ENCODE measurements around the gene ZNF433.

ZNF433 gene

DNA sequence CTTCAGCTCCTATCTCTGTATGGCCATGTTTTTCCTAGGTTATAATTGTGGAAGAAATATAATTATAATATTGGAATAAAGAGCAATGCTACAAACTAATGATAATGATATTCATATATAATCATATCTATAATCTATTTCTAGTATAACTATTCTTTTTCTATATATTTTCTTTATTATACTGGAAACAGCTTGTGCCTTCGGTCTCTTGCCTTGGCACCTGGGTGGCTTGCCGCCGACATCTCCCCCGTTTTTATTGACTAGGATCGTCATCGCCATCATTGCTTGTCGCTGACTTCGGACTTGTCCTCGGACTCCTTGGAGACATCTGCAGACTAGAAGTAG is 46.4 kb downstream of the ZNF433 start:
- DNase-seq (ENCODE audit: low read depth in 2 of 2): no peak

DNA sequence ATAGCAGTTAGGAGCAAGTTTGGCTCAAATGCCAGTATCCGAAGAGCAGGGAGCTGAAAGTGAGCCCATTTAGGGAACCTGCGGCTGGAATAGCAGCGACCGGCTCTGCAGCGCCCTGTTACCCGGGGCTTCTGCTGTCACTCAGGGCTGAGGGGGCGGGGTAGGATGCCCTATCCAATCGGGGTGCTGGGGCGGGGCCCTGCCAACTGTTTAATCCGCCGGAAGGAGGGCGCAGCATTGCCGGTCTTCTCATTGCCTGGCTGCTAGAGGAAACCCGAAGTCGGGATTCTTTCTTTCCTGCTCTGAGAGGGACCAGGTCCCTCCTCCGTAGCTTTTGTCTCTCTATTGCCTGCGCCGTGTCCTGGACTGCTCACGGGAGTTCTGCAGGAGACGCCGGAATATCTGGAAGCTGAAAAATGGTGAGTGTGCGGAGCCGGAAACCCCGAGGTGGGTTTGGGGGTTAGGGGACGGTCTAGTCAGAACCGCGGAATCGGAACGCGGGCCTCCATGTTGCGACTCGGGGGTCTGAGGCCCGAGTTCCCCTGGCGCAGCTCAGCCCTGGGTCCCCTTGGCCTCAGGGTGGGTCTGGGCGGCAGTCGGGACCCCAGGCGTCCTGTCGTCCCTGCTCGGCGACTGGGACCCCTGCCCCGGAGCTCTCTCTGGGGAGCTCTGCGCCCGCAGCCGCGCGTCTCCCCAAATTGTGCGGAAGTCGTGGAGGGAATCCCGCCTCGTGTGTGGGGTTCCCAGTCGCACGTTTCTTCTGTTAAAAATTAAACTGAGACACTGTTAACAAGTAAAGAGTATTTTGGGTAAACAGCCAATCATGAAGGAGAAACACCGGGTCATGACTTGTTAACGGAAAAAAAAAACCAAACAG is 47.8 kb downstream of the ZNF433 start:
- DNase-seq (ENCODE audit: low read depth in 2 of 2): peak; percentile 67 to 87

DNA sequence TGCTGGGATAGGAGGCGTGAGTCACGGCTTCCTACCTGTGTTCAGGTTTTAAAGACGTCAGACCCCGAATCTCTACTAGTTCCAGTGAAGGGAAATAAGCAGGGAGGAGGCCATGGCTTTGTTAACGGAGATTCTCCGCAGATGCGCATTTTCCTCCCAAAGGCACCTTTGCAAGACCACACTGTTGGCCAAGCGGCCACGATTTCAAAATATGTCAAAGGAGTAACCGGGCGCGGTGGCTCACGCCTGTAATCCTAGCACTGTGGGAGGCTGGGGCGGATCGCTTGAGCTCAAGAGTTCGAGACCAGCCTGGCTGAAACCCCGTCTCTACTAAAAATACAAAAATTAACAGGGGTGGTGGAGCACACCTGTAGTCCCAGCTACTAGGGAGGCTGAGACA is 48.7 kb downstream of the ZNF433 start:
- DNase-seq (ENCODE audit: low read depth in 2 of 2): no peak

DNA sequence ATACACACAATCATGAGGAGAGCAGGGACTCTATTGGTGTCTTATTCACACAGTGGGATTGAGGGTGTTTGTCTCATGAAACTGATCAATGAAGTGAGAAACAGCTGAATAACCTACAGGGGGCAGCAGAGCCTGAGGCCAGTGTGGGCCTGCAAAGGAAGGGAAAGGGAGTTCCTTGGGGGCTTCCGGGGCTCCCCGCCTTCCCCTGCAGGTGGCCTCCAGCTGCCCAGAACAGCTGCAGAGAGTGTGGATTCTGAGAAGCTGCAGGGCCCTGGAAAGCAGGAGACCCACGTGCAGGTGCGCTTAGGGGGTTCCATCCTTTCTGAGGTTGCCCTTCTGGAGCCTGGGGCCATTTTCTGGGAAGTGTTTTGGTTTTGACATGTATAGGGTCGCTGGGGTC is 50.5 kb downstream of the ZNF433 start:
- no peak for DNase-seq (ENCODE audit: low read depth in 2 of 2)

DNA sequence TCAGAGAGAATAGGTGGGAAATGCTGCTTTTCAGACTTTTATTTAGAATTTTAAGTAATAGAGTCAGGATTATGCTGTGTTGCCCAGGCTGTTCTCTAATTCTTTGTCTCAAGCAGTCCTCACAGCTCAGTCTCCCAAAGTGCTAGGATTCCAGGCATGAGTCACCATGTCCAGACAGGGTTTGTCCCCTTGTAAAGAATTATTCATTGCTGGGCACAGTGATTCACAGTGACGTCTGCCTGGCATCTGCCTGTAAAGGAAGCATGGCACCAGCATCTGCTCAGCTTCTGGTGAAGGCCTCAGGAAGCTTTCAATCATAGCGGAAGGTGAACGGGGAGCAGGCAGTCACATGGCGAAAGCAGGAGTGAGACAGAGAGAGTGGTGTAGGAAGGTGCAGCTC is 53.0 kb downstream of the ZNF433 start:
- DNase-seq (ENCODE audit: low read depth in 2 of 2): no peak

DNA sequence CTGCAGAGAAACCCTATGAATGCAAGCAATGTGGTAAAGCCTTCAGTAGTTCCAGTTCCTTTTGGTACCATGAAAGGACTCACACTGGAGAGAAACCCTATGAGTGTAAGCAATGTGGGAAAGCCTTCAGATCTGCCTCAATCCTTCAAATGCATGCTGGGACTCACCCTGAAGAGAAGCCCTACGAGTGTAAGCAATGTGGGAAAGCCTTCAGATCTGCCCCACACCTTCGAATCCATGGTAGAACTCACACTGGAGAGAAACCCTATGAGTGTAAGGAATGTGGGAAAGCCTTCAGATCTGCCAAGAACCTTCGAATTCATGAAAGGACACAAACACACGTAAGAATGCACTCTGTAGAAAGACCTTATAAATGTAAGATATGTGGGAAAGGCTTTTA is 56.0 kb downstream of the ZNF433 start:
- DNase-seq (ENCODE audit: low read depth in 2 of 2): no peak

DNA sequence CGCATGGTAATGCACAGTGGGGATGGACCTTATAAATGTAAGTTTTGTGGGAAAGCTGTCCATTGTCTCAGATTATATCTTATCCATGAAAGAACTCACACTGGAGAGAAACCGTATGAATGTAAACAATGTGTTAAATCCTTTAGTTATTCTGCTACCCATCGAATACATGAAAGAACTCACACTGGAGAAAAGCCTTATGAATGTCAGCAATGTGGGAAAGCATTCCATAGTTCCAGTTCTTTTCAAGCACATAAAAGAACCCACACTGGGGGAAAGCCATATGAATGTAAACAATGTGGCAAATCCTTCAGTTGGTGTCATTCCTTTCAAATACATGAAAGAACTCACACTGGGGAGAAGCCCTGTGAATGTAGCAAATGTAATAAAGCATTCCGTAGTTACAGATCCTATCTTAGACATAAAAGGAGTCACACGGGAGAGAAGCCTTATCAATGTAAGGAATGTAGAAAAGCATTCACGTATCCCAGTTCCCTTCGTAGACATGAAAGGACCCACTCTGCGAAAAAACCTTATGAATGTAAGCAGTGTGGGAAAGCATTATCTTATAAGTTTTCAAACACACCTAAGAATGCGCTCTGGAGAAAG is 56.9 kb downstream of the ZNF433 start:
- DNase-seq (ENCODE audit: low read depth in 2 of 2): no peak

DNA sequence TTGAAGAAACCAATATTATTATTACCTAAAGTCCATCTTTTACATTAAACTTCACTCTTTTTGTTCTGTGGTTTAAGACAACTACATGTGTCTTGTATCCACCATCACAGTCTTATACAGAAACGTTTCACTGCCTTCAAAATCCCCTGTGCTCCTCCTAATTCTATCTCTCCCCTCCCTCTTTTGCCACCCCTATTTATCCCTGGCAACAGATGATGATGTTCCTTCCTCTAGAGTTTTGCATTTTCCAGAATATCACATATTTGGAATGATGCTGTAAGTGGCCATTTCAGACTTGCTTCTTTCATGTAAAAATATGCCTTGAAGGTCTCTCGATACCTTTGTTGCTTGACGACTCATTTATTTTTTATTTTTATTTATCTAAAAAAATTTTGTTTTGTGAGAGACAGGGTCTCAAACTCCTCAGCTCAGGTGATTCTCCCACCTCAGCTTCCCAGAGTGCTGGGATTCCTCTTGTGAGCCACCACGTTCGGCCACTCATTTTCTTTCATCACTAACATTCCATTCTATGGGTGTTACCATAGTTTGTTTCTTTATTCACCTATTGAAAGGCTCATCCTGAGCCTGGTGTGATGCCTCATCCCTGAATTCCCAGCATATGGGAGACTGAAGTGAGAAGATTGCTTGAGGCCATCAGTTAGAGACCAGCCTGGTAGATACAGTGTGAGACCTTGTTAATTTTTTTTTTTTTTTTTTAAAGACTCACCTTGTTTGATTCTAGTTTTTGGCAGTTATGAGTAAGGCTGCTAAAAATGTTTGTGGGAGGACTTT is 62.3 kb downstream of the ZNF433 start:
- DNase-seq (ENCODE audit: low read depth in 2 of 2): no peak

DNA sequence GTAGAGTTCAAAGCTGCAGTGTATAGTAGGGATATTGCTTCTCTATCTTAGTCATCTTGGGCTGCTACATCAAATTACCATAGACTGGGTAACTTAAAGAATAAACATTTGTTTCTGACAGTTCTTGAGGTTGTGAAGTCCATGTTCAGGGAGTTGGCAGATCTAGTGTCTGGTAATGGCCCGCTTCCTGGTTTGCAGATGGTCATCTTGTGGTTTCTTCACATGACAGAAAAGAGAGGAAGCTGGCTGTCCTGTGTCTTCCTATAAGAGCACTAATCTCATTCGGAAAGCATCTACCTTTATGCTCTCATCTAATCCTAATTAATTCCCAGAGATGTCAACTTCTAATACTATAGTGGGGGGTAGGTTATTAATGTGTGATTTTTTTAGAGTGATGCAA is 64.4 kb downstream of the ZNF433 start:
- DNase-seq (ENCODE audit: low read depth in 2 of 2): no peak

DNA sequence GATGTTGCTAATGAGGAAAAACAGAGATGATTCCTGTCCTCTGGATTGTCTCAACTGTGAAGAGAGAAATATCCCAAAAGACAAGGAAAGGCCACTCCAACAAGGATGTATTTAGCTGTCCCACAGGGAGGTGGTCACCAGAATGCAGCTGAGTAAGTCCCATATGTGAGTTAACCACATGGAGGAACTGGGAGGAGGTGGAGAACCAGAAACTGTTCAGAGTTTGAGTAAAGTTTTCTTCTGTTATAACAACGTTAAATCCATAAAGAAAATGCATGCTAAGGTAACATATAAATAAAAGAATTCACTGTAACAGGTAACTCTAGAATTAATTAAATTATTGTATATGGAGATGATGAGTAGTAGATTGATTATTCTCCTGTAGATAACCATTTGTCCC is 65.3 kb downstream of the ZNF433 start:
- no peak for DNase-seq (ENCODE audit: low read depth in 2 of 2)

DNA sequence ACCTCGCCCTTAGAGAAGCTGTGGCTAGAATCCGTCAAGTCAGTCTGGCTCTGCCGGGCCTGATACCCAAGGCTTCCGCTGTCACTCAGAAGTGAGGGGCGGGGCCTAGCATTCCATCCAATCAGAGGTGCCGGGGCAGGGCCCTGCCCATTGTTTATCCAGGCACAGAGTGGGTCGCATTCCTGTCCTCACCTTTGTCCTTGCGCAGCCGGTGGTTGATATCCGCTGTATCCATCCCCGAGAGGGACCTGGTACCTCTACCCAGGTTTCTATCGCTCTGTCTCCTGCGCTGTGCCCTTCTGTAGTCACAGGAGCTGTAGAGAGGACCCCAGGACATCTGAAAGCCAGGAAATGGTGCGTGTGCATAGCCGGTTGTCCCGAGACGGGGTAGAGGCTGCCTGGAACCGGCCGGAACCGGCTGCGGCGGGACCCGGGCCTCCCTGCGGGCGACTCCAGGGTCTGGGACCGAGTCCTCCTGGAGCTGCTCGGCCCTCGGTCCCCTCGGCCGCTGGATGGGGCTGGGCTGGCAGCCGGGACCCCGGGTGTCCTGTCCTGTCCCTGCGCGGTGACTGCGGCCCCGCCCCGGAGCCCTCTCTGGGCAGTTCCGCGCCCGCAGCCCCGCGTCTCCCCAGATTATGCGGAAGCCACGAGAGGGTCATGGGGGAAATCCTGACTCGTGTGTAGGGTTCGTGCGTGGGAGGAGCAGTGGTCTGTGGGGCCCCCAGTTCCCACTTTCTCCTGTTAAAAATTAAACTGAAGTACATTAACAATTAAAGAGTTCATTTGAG is 70.4 kb downstream of the ZNF433 start, which contains the start of gene ZNF763:
TSS of gene ZNF763 (plus strand) at position 183 of the 788 bp plus-strand sequence. CDS start at position 352, 169 bp downstream.
- peak; percentile 75 to 76 for DNase-seq (ENCODE audit: low read depth in 2 of 2)
